Parathyroid adenoma (tissue), 2 donors: ENCODE measurements around the gene C1RL.

Experiments
- H2AFZ ChIP-seq: fragments of 300-600 bp; sonication (generic); one replicate; pipeline ENCODE4 v1.7.0; 2017; ENCODE audit warnings: antibody characterized with exemption, mild to moderate bottlenecking
- H3K27ac ChIP-seq: fragments of 300-600 bp; sonication (generic); one replicate; pipeline ENCODE4 v1.7.0; 2017
- H3K27me3 ChIP-seq: fragments of 300-600 bp; sonication (generic); one replicate; pipeline ENCODE4 v1.7.0; 2017; ENCODE audit warnings: low read length; ENCODE audit not compliant: control insufficient read depth, insufficient read depth
- H3K36me3 ChIP-seq: fragments of 300-600 bp; sonication (generic); one replicate; pipeline ENCODE4 v1.7.0; 2017; ENCODE audit warnings: low read length; ENCODE audit not compliant: control insufficient read depth, insufficient read depth
- H3K4me1 ChIP-seq: fragments of 300-600 bp; sonication (generic); one replicate; pipeline ENCODE4 v1.7.0; 2017; ENCODE audit warnings: control low read depth
- H3K4me2 ChIP-seq: fragments of 300-600 bp; sonication (generic); one replicate; pipeline ENCODE4 v1.7.0; 2017; ENCODE audit warnings: low read length
- H3K4me3 ChIP-seq: fragments of 300-600 bp; sonication (generic); one replicate; pipeline ENCODE4 v1.7.0; 2017; ENCODE audit warnings: low read depth, low read length
- H3K79me2 ChIP-seq: fragments of 300-600 bp; sonication (generic); one replicate; pipeline ENCODE4 v1.7.0; 2017; ENCODE audit warnings: control low read depth
- H3K9ac ChIP-seq: fragments of 300-600 bp; sonication (generic); one replicate; pipeline ENCODE4 v1.7.0; 2017; ENCODE audit warnings: mild to moderate bottlenecking
- H3K9me3 ChIP-seq: fragments of 300-600 bp; sonication (generic); one replicate; pipeline ENCODE4 v1.7.0; 2017; ENCODE audit warnings: low read length; ENCODE audit not compliant: control insufficient read depth
- CTCF ChIP-seq: fragments of 300-600 bp; sonication (generic); IDR thresholded peaks from one replicate; pipeline ENCODE4 v1.7.0; 2017; ENCODE audit warnings: antibody characterized with exemption, mild to moderate bottlenecking
- donor health status: primary hyperparathyroidism.

The C1RL gene

GRCh38 chr12:7143564-7143963 lies 34.5 kb upstream of the C1RL start:
- no peaks in the 10 kb centered on the region for H3K36me3 ChIP-seq
- H2AFZ ChIP-seq: no peak overlapping the region
- H3K79me2 ChIP-seq: peaks cover 4% of the 10 kb centered on the region
- no peaks in the 10 kb centered on the region for H3K27me3 ChIP-seq
- H3K9ac ChIP-seq: no peak overlapping the region
- TF ChIP-seq CTCF: no peak
- no peaks in the 10 kb centered on the region for H3K9me3 ChIP-seq
- H3K4me2 ChIP-seq: no peak overlapping the region
- no peak overlapping the region for H3K4me3 ChIP-seq
- H3K4me1 ChIP-seq: peaks cover 26% of the 10 kb centered on the region
- peak overlapping the region; percentile 84 for H3K27ac ChIP-seq

- H3K79me2 ChIP-seq: peaks cover 4% of the 10 kb centered on the region
- no peak overlapping the region for H3K9ac ChIP-seq
- no peak overlapping the region for H3K4me3 ChIP-seq
- H3K36me3 ChIP-seq: no peaks in the 10 kb centered on the region
- no peak overlapping the region for H3K27ac ChIP-seq
- no peak overlapping the region for H3K4me2 ChIP-seq
- TF ChIP-seq CTCF: no peak
- H3K4me1 ChIP-seq: peaks cover 26% of the 10 kb centered on the region
- H3K27me3 ChIP-seq: no peaks in the 10 kb centered on the region
- H2AFZ ChIP-seq: no peak overlapping the region
- no peaks in the 10 kb centered on the region for H3K9me3 ChIP-seq
Measured at GRCh38 chr12:7142809-7143465, 33.9 kb upstream of the C1RL start.

GRCh38 chr12:7142056-7142644 lies 33.1 kb upstream of the C1RL start:
- Histone ChIP-seq H2AFZ (no peak overlapping the region), H3K27me3 (no peaks in the 10 kb centered on the region), H3K9me3 (no peaks in the 10 kb centered on the region), H3K9ac (no peak overlapping the region), H3K36me3 (no peaks in the 10 kb centered on the region), H3K79me2 (peaks cover 4% of the 10 kb centered on the region), H3K4me2 (no peak overlapping the region), H3K4me3 (no peak overlapping the region), H3K27ac (peak overlapping the region; percentile 18), H3K4me1 (peaks cover 26% of the 10 kb centered on the region)
- peak; percentile 92 for TF ChIP-seq CTCF

- no peak overlapping the region for H3K4me3 ChIP-seq
- H3K9me3 ChIP-seq: no peaks in the 10 kb centered on the region
- H2AFZ ChIP-seq: no peak overlapping the region
- no peak overlapping the region for H3K27ac ChIP-seq
- H3K79me2 ChIP-seq: no peaks in the 10 kb centered on the region
- no peaks in the 10 kb centered on the region for H3K27me3 ChIP-seq
- H3K4me1 ChIP-seq: peaks cover 24% of the 10 kb centered on the region
- H3K4me2 ChIP-seq: no peak overlapping the region
- no peak overlapping the region for H3K9ac ChIP-seq
- H3K36me3 ChIP-seq: no peaks in the 10 kb centered on the region
- TF ChIP-seq CTCF: no peak
Measured at GRCh38 chr12:7141351-7142005, 32.5 kb upstream of the C1RL start.
